DOHH2 (cell line): ENCODE results near the gene STXBP5L.

ENCODE experiments used
- H3F3A ChIP-seq: fragments of 200-600 bp; sonication (generic), shearing (Covaris generic); 2 replicates; pipeline ENCODE4 v1.6.0; 2016; ENCODE audit warnings: antibody characterized with exemption, mild to moderate bottlenecking; ENCODE audit not compliant: control insufficient read depth, insufficient read depth
- H3K27ac ChIP-seq: fragments of 200-600 bp; sonication (generic); 2 replicates; pipeline ENCODE4 v1.5.1; 2014; ENCODE audit warnings: low read depth, mild to moderate bottlenecking, low read length, moderate library complexity
- H3K27me3 ChIP-seq: fragments of 200-600 bp; sonication (generic); 2 replicates; pipeline ENCODE4 v1.6.1; 2014; ENCODE audit warnings: mild to moderate bottlenecking, low read length, mixed read lengths; ENCODE audit not compliant: control insufficient read depth
- H3K36me3 ChIP-seq: fragments of 200-600 bp; sonication (generic); 2 replicates; pipeline ENCODE4 v1.6.1; 2014; ENCODE audit warnings: mild to moderate bottlenecking, low read length, moderate library complexity, mixed read lengths; ENCODE audit not compliant: control insufficient read depth
- H3K4me1 ChIP-seq: fragments of 200-600 bp; sonication (generic); 2 replicates; pipeline ENCODE4 v1.6.1; 2014; ENCODE audit warnings: mild to moderate bottlenecking, low read length, mixed read lengths; ENCODE audit not compliant: control insufficient read depth
- H3K4me2 ChIP-seq: fragments of 200-600 bp; sonication (generic); 2 replicates; pipeline ENCODE4 v1.6.0; 2014; ENCODE audit warnings: mild to moderate bottlenecking, low read length, moderate library complexity
- H3K4me3 ChIP-seq: fragments of 200-600 bp; sonication (generic); 2 replicates; pipeline ENCODE4 v1.5.1; 2014; ENCODE audit warnings: mild to moderate bottlenecking, low read length, mixed read lengths
- H3K79me2 ChIP-seq: fragments of 200-600 bp; sonication (generic); 2 replicates; pipeline ENCODE4 v1.6.1; 2014; ENCODE audit warnings: mild to moderate bottlenecking, low read length, mixed read lengths; ENCODE audit not compliant: control insufficient read depth
- H3K9me2 ChIP-seq: fragments of 200-600 bp; sonication (generic); replicated peaks from 2 replicates; pipeline ENCODE4 v1.6.1; 2014; ENCODE audit warnings: mild to moderate bottlenecking, low read length, mixed read lengths; ENCODE audit not compliant: control insufficient read depth
- H3K9me3 ChIP-seq: fragments of 200-600 bp; sonication (generic); 2 replicates; pipeline ENCODE4 v1.6.1; 2014; ENCODE audit warnings: antibody characterized with exemption, low read length, mixed read lengths; ENCODE audit not compliant: control insufficient read depth, insufficient read depth
- H4K20me1 ChIP-seq: fragments of 200-600 bp; sonication (generic); 2 replicates; pipeline ENCODE4 v1.6.0; 2014; ENCODE audit warnings: low read depth, mild to moderate bottlenecking, antibody characterized with exemption, low read length, moderate library complexity; ENCODE audit not compliant: control insufficient read depth, insufficient read depth
- CTCF ChIP-seq: fragments of 200-600 bp; sonication (generic); IDR thresholded peaks from one replicate; pipeline ENCODE4 v1.5.1; 2014; ENCODE audit warnings: antibody characterized with exemption, mild to moderate bottlenecking, low read depth, low read length; ENCODE audit not compliant: poor library complexity, severe bottlenecking
- EZH2phosphoT487 ChIP-seq: fragments of 200-600 bp; sonication (generic); IDR thresholded peaks from 2 replicates; pipeline ENCODE4 v1.6.1; 2017; ENCODE audit warnings: borderline replicate concordance, mild to moderate bottlenecking, antibody characterized with exemption, low read length, moderate library complexity, mixed read lengths

The STXBP5L gene

GRCh38 chr3:121418182-121418581, 510.2 kb downstream of the STXBP5L start:
- H3K27ac ChIP-seq, result no peak overlapping the region
- H3K9me2 ChIP-seq, result no peaks in the 10 kb centered on the region
- H3K36me3 ChIP-seq, result 0 out of 2 replicates have a peak, but pooled peaks cover 3% of the 10 kb centered on the region
- no peaks in the 10 kb centered on the region for H3K9me3 ChIP-seq
- no peaks in the 10 kb centered on the region for H3K79me2 ChIP-seq
- H3K4me2 ChIP-seq, result no peak overlapping the region
- no peaks in the 10 kb centered on the region for H3F3A ChIP-seq
- TF ChIP-seq EZH2phosphoT487 (no peak), CTCF (no peak)
- no peaks in the 10 kb centered on the region for H3K4me1 ChIP-seq
- H4K20me1 ChIP-seq, result no peaks in the 10 kb centered on the region
- H3K4me3 ChIP-seq, result no peak overlapping the region
- H3K27me3 ChIP-seq, result no peaks in the 10 kb centered on the region

- H3F3A ChIP-seq, result no peaks in the 10 kb centered on the region
- H3K9me2 ChIP-seq, result no peaks in the 10 kb centered on the region
- no peak overlapping the region for H3K4me2 ChIP-seq
- no peaks in the 10 kb centered on the region for H4K20me1 ChIP-seq
- H3K27me3 ChIP-seq, result no peaks in the 10 kb centered on the region
- TF ChIP-seq CTCF (no peak), EZH2phosphoT487 (no peak)
- no peaks in the 10 kb centered on the region for H3K79me2 ChIP-seq
- H3K36me3 ChIP-seq, result peaks cover 26% of the 10 kb centered on the region
- H3K27ac ChIP-seq, result no peak overlapping the region
- H3K9me3 ChIP-seq, result no peaks in the 10 kb centered on the region
- no peak overlapping the region for H3K4me3 ChIP-seq
- no peaks in the 10 kb centered on the region for H3K4me1 ChIP-seq
Observed at GRCh38 chr3:121424549-121424948, 516.5 kb downstream of the STXBP5L start.

- no peaks in the 10 kb centered on the region for H3K79me2 ChIP-seq
- H3K4me1 ChIP-seq, result no peaks in the 10 kb centered on the region
- no peak overlapping the region for H3K4me3 ChIP-seq
- H3F3A ChIP-seq, result no peaks in the 10 kb centered on the region
- no peaks in the 10 kb centered on the region for H3K27me3 ChIP-seq
- H3K4me2 ChIP-seq, result no peak overlapping the region
- no peak for TF ChIP-seq CTCF
- no peak for TF ChIP-seq EZH2phosphoT487
- H3K9me2 ChIP-seq, result no peaks in the 10 kb centered on the region
- H4K20me1 ChIP-seq, result no peaks in the 10 kb centered on the region
- no peaks in the 10 kb centered on the region for H3K9me3 ChIP-seq
- no peak overlapping the region for H3K27ac ChIP-seq
- peaks cover 77% of the 10 kb centered on the region for H3K36me3 ChIP-seq
Observed at GRCh38 chr3:121430664-121431215, 522.7 kb downstream of the STXBP5L start.
